Esophagus squamous epithelium (tissue), 5 donors: Measurements from ENCODE around the gene RPLP1. TPM values are rescaled to one million over a fixed set of nuclear protein-coding genes. Genes with fewer than 3 reads are reported as not detected.

Source experiments
- DNase-seq: peaks from one replicate; lab custom pipeline; 2025; lab: John Stamatoyannopoulos, UW
- H3K27ac ChIP-seq, 4 donors: fragments of 200-600 bp; sonication (generic); one replicate each; pipeline ENCODE4 v1.5.1; 2016 to 2019; ENCODE audit warnings: mild to moderate bottlenecking in 1 of 4
- H3K27me3 ChIP-seq, 4 donors: fragments of 200-600 bp; sonication (generic); 1 replicate in 3 of 4; 2 replicates in 1 of 4; pipeline versions ENCODE4 v1.5.1 to v1.6.0; 2017 to 2021; ENCODE audit warnings: antibody characterized with exemption in 1 of 4
- H3K36me3 ChIP-seq, 3 donors: fragments of 200-600 bp; sonication (generic); one replicate each; pipeline ENCODE4 v1.5.1; 2016 to 2019
- H3K4me1 ChIP-seq, 3 donors: fragments of 200-600 bp; sonication (generic); one replicate each; pipeline ENCODE4 v1.5.1; 2017 to 2019
- H3K4me3 ChIP-seq, 4 donors: fragments of 200-600 bp; sonication (generic); 1 replicate in 3 of 4; 2 replicates in 1 of 4; pipeline ENCODE4 v1.5.1; 2016 to 2019; ENCODE audit warnings: mild to moderate bottlenecking in 2 of 4, moderate library complexity in 1 of 4
- H3K9me3 ChIP-seq, 3 donors: fragments of 200-600 bp; sonication (generic); one replicate each; pipeline ENCODE4 v1.5.1; 2016 to 2019
- POLR2A ChIP-seq, 4 donors: fragments of 450-650 bp; IDR thresholded peaks; one replicate each; pipeline ENCODE4 v1.6.1; 2017; ENCODE audit warnings: antibody characterized with exemption in 4 of 4, mild to moderate bottlenecking in 4 of 4, moderate library complexity in 3 of 4
- WGBS, 2 donors: methylation state at CpG; one replicate each; pipeline ENCODE4 v1.1.5; 2018; 5-methylcytosine and 5-hydroxymethylcytosine counted together
- intact Hi-C: fragments of 100-400 bp; cut with DNase I; formaldehyde crosslinking; loops from one replicate; pipeline ENCODE4 v1.15.0; 2022
- total RNA-seq, 4 donors: library from RNA; depleted of rRNA; stranded (reverse); fragments of >200 nt; gene quantifications; one replicate each; pipeline ENCODE4 v1.1.0, GENCODE V29; 2016
- TF ChIP-seq, protein P1 (sequence below), 6 experiments: fragments of 450-650 bp in 4 of 6; fragments of 200-600 bp in 2 of 6; sonication (generic) in 2 of 6; IDR thresholded peaks; one replicate each; pipeline ENCODE4 v1.5.1; 2016 to 2019; ENCODE audit warnings: antibody characterized with exemption in 6 of 6, mild to moderate bottlenecking in 4 of 6, moderate library complexity in 4 of 6
- donor health status: DM: yes; HTN: yes; CAD: no.

Gene RPLP1
- total RNA-seq, 4 donors from 2014 or later = 358 to 1,172 (median 586) TPM

DNA sequence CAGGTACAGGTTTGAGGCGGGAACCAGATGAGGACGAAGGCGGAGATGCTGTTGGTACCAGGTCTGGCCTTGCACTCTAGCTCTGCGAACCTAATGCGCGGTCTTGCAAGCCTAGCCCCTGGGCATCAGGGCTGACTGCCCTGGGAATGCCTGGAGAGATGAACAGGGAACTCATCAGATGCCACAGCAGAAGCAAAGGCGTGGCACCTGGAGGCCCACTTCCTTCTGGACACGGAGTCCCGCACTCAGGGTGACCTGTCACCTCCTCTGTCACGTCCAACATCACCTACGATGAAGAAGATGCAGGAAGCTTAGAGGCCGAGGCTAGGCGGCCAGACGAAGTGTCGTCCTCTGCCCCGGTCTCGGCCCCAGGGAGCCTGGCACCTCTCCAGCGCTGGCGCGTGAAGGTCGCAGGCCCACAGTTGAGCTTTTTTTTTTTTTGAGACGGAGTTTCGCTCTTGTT lies 9.4 kb downstream of the RPLP1 start:
- no peak for DNase-seq
- no peak for TF ChIP-seq POLR2A (IDR thresholded peaks at IDR 0.05)
- TF ChIP-seq, protein P1, sequence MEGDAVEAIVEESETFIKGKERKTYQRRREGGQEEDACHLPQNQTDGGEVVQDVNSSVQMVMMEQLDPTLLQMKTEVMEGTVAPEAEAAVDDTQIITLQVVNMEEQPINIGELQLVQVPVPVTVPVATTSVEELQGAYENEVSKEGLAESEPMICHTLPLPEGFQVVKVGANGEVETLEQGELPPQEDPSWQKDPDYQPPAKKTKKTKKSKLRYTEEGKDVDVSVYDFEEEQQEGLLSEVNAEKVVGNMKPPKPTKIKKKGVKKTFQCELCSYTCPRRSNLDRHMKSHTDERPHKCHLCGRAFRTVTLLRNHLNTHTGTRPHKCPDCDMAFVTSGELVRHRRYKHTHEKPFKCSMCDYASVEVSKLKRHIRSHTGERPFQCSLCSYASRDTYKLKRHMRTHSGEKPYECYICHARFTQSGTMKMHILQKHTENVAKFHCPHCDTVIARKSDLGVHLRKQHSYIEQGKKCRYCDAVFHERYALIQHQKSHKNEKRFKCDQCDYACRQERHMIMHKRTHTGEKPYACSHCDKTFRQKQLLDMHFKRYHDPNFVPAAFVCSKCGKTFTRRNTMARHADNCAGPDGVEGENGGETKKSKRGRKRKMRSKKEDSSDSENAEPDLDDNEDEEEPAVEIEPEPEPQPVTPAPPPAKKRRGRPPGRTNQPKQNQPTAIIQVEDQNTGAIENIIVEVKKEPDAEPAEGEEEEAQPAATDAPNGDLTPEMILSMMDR (IDR thresholded peaks at IDR 0.05) = no peak
- WGBS, 2 donors = 74 to 76% methylated on average over 20 to 22 of the region's 23 CpGs
- Histone ChIP-seq H3K9me3 (no peaks in the 10 kb centered on the region), H3K27me3 (no peaks in the 10 kb centered on the region), H3K36me3 (peaks cover 0 to 10% (median under 1%) of the 10 kb centered on the region in 3 donors), H3K27ac (peak overlapping the region in 3 of 4 donors; percentile 87 to 94 (median 93)), H3K4me1 (peaks cover 17 to 54% (median 18%) of the 10 kb centered on the region in 3 donors), H3K4me3 (peak overlapping the region; percentile 39 to 69 (median 58))
- intact Hi-C loops = no loop called here

DNA sequence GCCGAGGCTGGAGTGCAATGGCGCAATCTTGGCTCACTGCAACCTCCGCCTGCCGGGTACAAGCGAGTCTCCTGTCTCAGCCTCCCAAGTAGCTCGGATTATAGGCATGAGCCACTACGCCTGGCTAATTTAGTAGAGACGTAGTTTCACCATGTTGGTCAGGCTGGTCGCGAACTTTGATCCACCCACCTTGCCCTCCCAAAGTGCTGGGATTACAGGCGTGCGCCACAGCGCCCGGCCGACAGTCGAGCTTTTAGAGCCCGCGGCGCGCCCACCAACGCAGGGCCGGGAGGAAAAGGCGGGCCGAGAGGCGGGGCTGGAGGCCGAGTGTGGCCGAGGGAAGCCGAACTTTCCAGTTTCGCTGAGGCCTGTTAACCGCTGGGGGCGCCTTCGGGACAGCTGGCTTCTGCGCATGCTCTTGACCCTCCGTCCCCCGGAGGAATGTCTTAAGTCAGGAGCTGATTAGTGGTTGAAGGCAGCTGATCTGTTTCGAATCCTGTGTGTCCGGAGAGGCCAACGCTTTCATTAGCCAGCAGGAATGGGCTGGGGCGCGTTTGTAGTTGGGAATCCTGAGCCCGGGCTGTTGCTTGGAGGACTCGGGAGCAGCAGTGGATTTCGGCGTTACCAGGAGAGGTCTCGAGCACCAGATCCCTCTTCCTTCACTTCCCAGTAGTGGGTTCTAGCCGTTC lies 10.0 kb downstream of the RPLP1 start:
- intact Hi-C loops = no loop called here
- peak in 3 of 4 donors; percentile 32 to 73 (median 66) for TF ChIP-seq POLR2A (IDR thresholded peaks at IDR 0.05)
- TF ChIP-seq, protein P1 (IDR thresholded peaks at IDR 0.05) = peak; percentile 79 to 95 (median 89)
- Histone ChIP-seq H3K27me3 (no peaks in the 10 kb centered on the region), H3K4me1 (peaks cover 17 to 60% (median 20%) of the 10 kb centered on the region in 3 donors), H3K36me3 (peaks cover 0 to 5% (median 0%) of the 10 kb centered on the region in 3 donors), H3K27ac (peak overlapping the region; percentile 87 to 94 (median 91)), H3K4me3 (peak overlapping the region; percentile 39 to 69 (median 58)), H3K9me3 (no peaks in the 10 kb centered on the region)
- peak; percentile 55 for DNase-seq
- WGBS, 2 donors = 0 to 13% methylated on average over 3 to 17 of the region's 46 CpGs

DNA sequence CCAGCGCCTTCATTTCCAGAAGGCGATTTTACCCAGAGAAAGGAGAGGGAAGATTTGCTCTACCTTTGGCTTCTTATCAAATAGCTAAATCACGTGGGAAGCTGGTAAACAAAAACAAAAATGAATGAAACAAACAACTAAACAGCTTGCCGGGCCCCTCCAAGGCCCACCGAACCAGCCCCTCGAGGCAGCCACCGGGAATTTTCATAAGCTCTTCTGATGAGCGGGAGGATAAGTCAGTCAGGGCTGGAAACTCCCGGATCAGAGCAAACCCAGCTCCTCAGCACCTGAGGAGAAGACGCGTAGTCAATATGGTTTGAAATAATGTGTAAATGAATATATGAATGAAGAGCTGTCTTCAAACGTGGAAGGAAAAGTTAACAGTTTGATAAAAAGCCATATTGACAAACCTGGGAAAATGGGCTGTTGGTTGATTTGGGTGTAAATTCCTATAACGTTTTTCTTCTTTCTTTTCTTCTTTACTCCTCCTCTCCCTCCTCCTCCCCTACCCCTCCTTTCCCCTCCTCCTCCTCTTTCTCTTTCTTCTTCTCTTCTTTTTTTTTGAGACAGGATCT lies 10.7 kb downstream of the RPLP1 start:
- no peaks in the 10 kb centered on the region for H3K36me3 ChIP-seq
- TF ChIP-seq POLR2A (IDR thresholded peaks at IDR 0.05) = no peak
- TF ChIP-seq, protein P1 (IDR thresholded peaks at IDR 0.05) = no peak
- H3K27ac ChIP-seq = peak overlapping the region; percentile 87 to 94 (median 91)
- intact Hi-C loops = no loop called here
- peak overlapping the region; percentile 39 to 69 (median 58) for H3K4me3 ChIP-seq
- no peaks in the 10 kb centered on the region for H3K27me3 ChIP-seq
- WGBS, 2 donors = 18 to 33% methylated on average over 10 to 12 of the region's 13 CpGs
- DNase-seq = no peak
- peaks cover 17 to 66% (median 27%) of the 10 kb centered on the region in 3 donors for H3K4me1 ChIP-seq
- no peaks in the 10 kb centered on the region for H3K9me3 ChIP-seq

DNA sequence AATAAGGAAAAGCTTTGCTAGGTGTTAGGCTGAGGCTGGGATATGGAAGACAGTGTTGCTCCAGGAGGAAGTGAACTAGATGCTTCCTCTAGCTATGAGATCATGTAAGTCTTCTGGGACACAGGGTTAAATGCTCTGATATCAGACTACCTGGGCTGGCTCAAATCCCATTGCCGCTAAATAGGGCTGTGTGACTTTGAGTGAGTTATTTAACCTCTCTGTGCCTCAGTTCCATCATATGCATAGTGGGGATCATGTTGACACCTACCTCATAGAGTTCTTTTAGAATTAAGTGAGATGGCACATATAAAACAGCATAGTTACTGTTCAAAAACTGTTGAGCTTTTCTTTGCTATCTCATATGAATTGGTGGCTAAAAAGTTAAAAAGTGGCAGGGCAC lies 12.6 kb downstream of the RPLP1 start:
- Histone ChIP-seq H3K4me3 (no peak overlapping the region), H3K27me3 (no peaks in the 10 kb centered on the region), H3K36me3 (no peaks in the 10 kb centered on the region), H3K9me3 (no peaks in the 10 kb centered on the region), H3K4me1 (peaks cover 28 to 85% (median 39%) of the 10 kb centered on the region in 3 donors), H3K27ac (no peak overlapping the region)
- intact Hi-C loops = no loop called here
- TF ChIP-seq, protein P1 (IDR thresholded peaks at IDR 0.05) = no peak
- TF ChIP-seq POLR2A (IDR thresholded peaks at IDR 0.05) = no peak
- no peak for DNase-seq
- 100% methylated on average over 1 of the region's 1 CpG for WGBS, 2 donors

DNA sequence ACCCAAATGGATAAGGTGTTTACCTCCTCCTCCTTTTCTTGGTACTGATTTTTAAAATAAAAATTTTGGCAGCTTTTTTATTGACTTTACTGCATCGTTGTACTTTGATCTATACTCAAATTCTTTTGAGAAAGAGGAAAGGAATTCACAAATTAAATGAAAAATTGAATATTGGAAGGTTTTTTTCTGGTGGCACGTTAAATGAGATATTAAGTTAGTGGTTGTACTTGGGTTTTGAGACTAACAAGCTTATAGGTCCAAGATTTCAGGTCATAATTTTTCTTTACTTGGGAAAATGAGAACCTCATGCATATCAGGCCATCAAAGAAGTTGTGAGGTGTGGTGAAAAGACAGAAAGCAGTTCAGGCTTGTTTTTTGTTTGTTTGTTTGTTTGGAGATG lies 14.1 kb downstream of the RPLP1 start:
- Histone ChIP-seq H3K4me3 (no peak overlapping the region), H3K36me3 (no peaks in the 10 kb centered on the region), H3K9me3 (no peaks in the 10 kb centered on the region), H3K4me1 (peaks cover 28 to 78% (median 39%) of the 10 kb centered on the region in 3 donors), H3K27me3 (no peaks in the 10 kb centered on the region), H3K27ac (peak overlapping the region in 2 of 4 donors; percentile 35 to 53)
- DNase-seq = no peak
- intact Hi-C loops = no loop called here
- WGBS, 2 donors = 56 to 71% methylated on average over 2 of the region's 2 CpGs
- TF ChIP-seq POLR2A (IDR thresholded peaks at IDR 0.05) = no peak
